Activated T-cell treated with anti-CD3 and anti-CD28 coated beads, Interleukin-2, amount 50 U/mL, for 1 hour (primary cell): ENCODE measurements around the gene TCAP.

Experiments
- DNase-seq: peaks from one replicate; pipeline ENCODE4 v3.0.0-alpha.2; 2020

Gene TCAP

GRCh38 chr17:39629494-39629880 is 35.7 kb upstream of the TCAP start:
- no peak for DNase-seq

DNA sequence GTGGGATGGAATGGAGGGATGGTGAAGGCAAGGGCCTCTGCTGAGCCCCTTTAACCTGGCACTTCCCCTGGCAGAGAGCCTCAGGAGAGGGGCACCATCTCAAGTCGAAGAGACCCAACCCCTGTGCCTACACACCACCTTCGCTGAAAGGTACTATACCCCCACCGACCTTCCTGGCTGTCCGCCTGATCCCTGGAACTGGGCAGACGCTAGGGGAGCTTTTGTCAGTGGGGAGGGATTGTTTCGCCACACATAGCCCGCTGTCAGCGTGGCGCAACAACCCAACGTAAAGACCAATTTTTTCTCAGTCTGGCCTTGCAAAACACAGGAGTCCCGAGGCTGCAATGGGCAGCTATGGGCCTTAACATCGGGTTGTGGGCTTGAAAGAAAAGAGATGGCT is 35.3 kb upstream of the TCAP start:
- DNase-seq: no peak

- no peak for DNase-seq
Measured at GRCh38 chr17:39631403-39631802, 33.7 kb upstream of the TCAP start.

DNA sequence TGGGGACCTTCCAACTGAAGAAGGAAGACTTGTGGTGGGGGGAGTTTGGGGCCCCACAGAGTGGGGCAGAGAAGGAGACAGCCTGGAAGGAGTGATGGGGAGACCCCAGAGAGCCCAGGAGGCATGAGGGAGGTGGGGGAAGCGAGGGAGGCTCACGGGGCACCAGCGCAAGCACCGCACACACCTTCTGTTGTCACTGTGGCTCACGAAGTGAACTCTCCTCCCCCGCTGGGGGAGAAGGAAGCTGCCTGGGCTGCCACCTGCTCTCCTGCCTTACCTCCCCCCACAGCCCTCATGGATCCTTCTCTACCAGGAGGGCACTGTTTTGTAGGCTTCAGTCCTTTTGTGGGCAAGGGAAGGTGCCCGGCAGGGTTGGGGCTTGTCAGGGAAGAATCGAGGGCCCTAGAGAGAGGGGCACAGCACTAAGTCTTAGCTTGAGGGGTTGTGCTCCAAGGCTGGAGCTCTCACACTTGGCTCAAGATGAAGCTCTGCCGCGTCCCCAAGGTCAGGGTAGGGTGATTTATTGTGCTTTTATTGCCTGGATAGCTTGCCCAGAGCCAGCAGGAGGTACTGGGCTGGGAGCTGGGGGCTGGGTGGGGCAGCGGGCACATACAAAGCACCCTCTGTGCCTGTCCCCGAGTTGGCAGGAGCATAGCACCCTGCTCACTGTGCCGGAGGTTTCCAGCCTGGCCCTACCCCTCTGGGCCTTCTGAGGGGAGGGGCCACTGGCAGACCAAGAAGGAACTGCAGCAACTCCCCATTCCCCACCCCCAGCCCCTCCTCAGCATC is 32.8 kb upstream of the TCAP start:
- DNase-seq: no peak

- DNase-seq: no peak
Measured at GRCh38 chr17:39633570-39634183, 31.5 kb upstream of the TCAP start.

DNA sequence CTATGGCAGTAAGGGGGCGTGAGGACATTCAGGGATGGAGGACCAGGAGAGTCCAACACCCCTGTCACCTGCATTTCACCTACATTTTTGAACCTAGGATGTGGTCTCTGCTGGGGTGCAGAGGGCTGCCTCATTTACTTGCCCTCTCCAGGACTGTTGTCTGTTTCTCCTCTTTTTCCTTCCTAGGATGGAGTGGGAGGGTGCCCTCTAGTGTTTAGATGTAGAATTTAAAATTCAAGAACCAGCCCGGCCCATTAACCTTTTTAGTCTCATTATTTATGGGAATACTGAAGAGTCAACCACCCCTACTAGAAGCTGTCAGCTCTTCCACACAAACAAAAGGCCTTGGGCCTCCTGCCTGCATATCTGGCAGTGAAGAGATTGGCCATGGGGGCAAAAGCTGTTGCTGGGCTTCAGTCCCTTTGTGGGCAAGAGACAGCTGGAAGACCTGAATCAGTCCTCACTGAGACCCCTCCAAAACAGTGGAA is 30.7 kb upstream of the TCAP start:
- DNase-seq: peak; percentile 41

GRCh38 chr17:39635614-39636176 is 29.5 kb upstream of the TCAP start:
- DNase-seq: no peak

DNA sequence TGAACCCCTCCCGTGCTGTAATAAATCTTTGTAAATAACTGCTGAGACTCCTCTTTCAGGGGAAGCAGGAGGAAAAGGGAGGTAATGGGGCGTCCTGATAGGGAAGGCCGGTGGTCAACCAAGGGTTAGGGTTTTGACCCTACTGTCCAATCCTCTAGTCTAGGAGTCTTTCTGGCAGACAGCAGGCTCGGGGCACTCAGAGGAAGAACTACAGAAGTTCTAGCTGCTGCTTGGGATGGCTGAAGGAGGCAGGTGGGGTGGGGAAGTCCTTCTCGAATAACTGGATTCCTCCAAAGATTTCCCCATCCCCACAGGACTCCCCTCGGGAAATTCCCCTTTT is 28.6 kb upstream of the TCAP start:
- DNase-seq: no peak

- peak; percentile 92 for DNase-seq
Measured at GRCh38 chr17:39636927-39637736, 28.0 kb upstream of the TCAP start, which contains the start of gene STARD3. TSS of gene STARD3 (plus strand) at chr17:39637144. CDS start at chr17:39653532, 16,388 bp downstream.

- no peak for DNase-seq
Measured at GRCh38 chr17:39638317-39638716, 26.8 kb upstream of the TCAP start.

DNA sequence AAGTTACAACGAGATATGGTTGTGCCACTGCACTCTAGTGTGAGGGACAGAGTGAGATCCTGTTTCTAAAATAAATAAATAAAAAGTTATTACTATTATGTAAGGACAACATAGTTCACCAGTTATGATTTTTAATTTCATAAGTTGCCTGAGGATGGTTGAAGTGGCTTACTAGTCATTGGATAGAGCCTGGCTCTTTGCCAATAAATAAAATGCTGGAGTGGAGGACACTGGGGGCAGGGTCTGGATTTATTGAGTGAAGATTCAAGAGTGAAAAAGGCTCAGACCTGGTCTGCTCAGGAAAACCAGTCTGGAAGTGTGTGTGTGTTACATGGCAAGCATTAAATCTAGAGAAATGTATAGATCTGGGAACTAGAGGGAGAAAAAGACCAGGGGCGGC is 26.1 kb upstream of the TCAP start:
- DNase-seq: no peak

DNA sequence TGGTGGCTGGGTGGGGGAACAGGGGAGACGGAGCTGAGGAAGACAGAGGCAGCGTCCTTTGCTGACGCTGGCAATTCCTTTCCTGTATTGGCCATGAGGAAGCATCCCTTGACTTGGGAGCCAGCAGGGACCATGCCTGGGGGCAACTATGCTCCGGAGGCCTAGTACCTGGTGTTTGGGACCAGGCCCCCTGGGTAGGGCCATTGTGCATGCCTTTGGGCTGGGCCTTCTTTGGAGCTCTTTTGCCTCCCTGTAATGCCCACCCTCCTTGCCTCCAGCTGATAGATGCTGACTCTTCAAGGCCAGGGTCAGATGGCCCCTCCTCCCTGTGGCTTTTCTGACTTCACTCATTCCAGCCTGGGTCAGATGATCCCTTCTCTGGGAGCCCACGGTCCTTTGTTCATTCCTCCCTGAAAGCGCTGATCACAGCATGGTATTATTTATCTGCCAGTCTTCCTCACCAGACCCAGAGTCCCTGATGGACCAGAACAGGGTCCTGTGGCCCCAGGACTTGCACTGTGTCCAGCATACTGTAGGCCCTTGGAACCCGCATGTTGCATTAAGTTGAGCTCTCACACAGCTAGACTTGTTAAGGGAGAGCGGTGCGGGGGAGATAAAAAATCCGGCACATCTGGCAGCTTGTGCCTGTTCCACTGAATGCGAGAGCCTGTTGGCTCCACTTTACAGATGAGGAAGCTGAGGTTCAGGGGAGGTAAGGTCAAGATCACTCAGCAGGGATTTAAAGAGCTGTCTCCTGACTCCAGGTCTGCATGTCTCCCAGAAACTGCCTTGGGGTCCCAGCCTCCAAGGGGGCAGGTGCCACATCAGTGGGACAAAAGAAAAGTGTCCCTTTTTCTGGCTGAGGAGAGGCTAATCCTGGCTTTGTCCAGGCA is 25.3 kb upstream of the TCAP start:
- DNase-seq: no peak

- DNase-seq: no peak
Measured at GRCh38 chr17:39640591-39641031, 24.5 kb upstream of the TCAP start.

GRCh38 chr17:39641097-39641496 is 24.1 kb upstream of the TCAP start:
- no peak for DNase-seq

DNA sequence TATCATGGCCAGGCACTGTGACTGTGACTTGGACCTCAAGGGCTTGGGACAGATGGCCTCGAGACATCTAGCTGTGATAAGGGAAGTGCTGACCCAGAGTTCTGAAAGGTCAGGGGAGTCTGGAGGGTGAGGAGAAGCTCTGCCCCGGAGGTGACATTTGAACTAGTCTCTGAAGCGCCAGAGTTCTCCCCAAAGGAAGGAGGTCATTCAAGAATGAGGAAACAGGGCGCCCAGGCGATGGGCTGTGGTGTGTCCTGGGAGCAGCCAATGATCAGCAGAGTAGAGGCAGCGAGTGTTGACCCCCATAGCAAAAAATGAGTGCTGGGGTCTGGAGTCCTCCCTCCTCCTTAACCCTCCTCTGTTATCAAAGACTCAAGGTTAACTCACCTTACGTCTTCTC is 23.3 kb upstream of the TCAP start:
- no peak for DNase-seq

- DNase-seq: no peak
Measured at GRCh38 chr17:39642291-39643074, 22.7 kb upstream of the TCAP start.

DNA sequence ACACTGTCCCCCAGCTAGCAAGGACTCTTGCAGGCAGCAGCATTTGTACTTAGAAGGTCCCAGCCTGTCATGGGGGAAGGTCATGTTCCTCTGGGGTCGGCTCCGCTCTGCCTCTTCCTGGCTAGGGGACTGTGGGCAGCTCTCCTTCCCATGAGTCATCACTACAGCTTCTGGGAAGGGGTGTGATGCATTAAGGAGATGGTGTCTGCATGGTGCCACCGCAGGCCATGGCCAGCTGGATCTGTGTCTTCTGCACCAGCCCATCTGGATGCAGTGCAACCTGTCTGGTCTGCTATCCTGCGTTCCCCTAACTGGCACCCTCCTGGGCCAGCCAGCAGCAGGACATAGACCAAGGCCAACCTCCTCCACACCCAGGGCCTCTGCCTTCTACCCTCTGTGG is 21.9 kb upstream of the TCAP start:
- DNase-seq: no peak

- no peak for DNase-seq
Measured at GRCh38 chr17:39647256-39647655, 17.9 kb upstream of the TCAP start.

- DNase-seq: no peak
Measured at GRCh38 chr17:39648616-39649366, 16.4 kb upstream of the TCAP start.

- DNase-seq: no peak
Measured at GRCh38 chr17:39650121-39650579, 15.0 kb upstream of the TCAP start.
